Parathyroid adenoma (tissue), 2 donors: ENCODE data around the gene ZNF189.

Experiments
- H2AFZ ChIP-seq: fragments of 300-600 bp; sonication (generic); one replicate; pipeline ENCODE4 v1.7.0; 2017; ENCODE audit warnings: antibody characterized with exemption, mild to moderate bottlenecking
- H3K27ac ChIP-seq: fragments of 300-600 bp; sonication (generic); one replicate; pipeline ENCODE4 v1.7.0; 2017
- H3K27me3 ChIP-seq: fragments of 300-600 bp; sonication (generic); one replicate; pipeline ENCODE4 v1.7.0; 2017; ENCODE audit warnings: low read length; ENCODE audit not compliant: control insufficient read depth, insufficient read depth
- H3K36me3 ChIP-seq: fragments of 300-600 bp; sonication (generic); one replicate; pipeline ENCODE4 v1.7.0; 2017; ENCODE audit warnings: low read length; ENCODE audit not compliant: control insufficient read depth, insufficient read depth
- H3K4me1 ChIP-seq: fragments of 300-600 bp; sonication (generic); one replicate; pipeline ENCODE4 v1.7.0; 2017; ENCODE audit warnings: control low read depth
- H3K4me2 ChIP-seq: fragments of 300-600 bp; sonication (generic); one replicate; pipeline ENCODE4 v1.7.0; 2017; ENCODE audit warnings: low read length
- H3K4me3 ChIP-seq: fragments of 300-600 bp; sonication (generic); one replicate; pipeline ENCODE4 v1.7.0; 2017; ENCODE audit warnings: low read depth, low read length
- H3K79me2 ChIP-seq: fragments of 300-600 bp; sonication (generic); one replicate; pipeline ENCODE4 v1.7.0; 2017; ENCODE audit warnings: control low read depth
- H3K9ac ChIP-seq: fragments of 300-600 bp; sonication (generic); one replicate; pipeline ENCODE4 v1.7.0; 2017; ENCODE audit warnings: mild to moderate bottlenecking
- H3K9me3 ChIP-seq: fragments of 300-600 bp; sonication (generic); one replicate; pipeline ENCODE4 v1.7.0; 2017; ENCODE audit warnings: low read length; ENCODE audit not compliant: control insufficient read depth
- CTCF ChIP-seq: fragments of 300-600 bp; sonication (generic); IDR thresholded peaks from one replicate; pipeline ENCODE4 v1.7.0; 2017; ENCODE audit warnings: antibody characterized with exemption, mild to moderate bottlenecking
- donor health status: primary hyperparathyroidism.

ZNF189 gene

GRCh38 chr9:101443364-101443771 lies 44.7 kb downstream of the ZNF189 start:
- no peaks in the 10 kb centered on the region for H3K79me2 ChIP-seq
- TF ChIP-seq CTCF: no peak
- H3K36me3 ChIP-seq: no peaks in the 10 kb centered on the region
- H3K9me3 ChIP-seq: no peaks in the 10 kb centered on the region
- no peaks in the 10 kb centered on the region for H3K4me1 ChIP-seq
- no peak overlapping the region for H3K27ac ChIP-seq
- no peak overlapping the region for H3K4me3 ChIP-seq
- no peaks in the 10 kb centered on the region for H3K27me3 ChIP-seq
- H3K4me2 ChIP-seq: no peak overlapping the region
- no peak overlapping the region for H2AFZ ChIP-seq
- no peak overlapping the region for H3K9ac ChIP-seq

GRCh38 chr9:101445353-101446029 lies 46.8 kb downstream of the ZNF189 start:
- Histone ChIP-seq H3K9me3 (no peaks in the 10 kb centered on the region), H3K9ac (no peak overlapping the region), H3K4me3 (no peak overlapping the region), H3K4me2 (no peak overlapping the region), H3K36me3 (no peaks in the 10 kb centered on the region), H3K27me3 (no peaks in the 10 kb centered on the region), H3K27ac (no peak overlapping the region), H2AFZ (no peak overlapping the region), H3K4me1 (no peaks in the 10 kb centered on the region), H3K79me2 (no peaks in the 10 kb centered on the region)
- TF ChIP-seq CTCF: no peak

GRCh38 chr9:101446732-101447131 lies 48.1 kb downstream of the ZNF189 start:
- no peak for TF ChIP-seq CTCF
- H3K36me3 ChIP-seq: no peaks in the 10 kb centered on the region
- no peaks in the 10 kb centered on the region for H3K9me3 ChIP-seq
- no peak overlapping the region for H3K4me3 ChIP-seq
- H3K4me1 ChIP-seq: no peaks in the 10 kb centered on the region
- H3K4me2 ChIP-seq: no peak overlapping the region
- no peaks in the 10 kb centered on the region for H3K27me3 ChIP-seq
- no peak overlapping the region for H2AFZ ChIP-seq
- H3K27ac ChIP-seq: no peak overlapping the region
- H3K9ac ChIP-seq: no peak overlapping the region
- no peaks in the 10 kb centered on the region for H3K79me2 ChIP-seq

- Histone ChIP-seq H3K4me3 (peak overlapping the region; percentile 71), H3K9me3 (no peaks in the 10 kb centered on the region), H3K4me2 (peak overlapping the region; percentile 84), H3K36me3 (no peaks in the 10 kb centered on the region), H3K79me2 (no peaks in the 10 kb centered on the region), H3K27ac (no peak overlapping the region), H3K27me3 (no peaks in the 10 kb centered on the region), H2AFZ (no peak overlapping the region), H3K9ac (no peak overlapping the region), H3K4me1 (no peaks in the 10 kb centered on the region)
- TF ChIP-seq CTCF: no peak
These were observed 50.0 kb downstream of the ZNF189 start for GRCh38 chr9:101448680-101449070.

GRCh38 chr9:101449071-101449721 lies 50.5 kb downstream of the ZNF189 start:
- Histone ChIP-seq H3K4me3 (peak overlapping the region; percentile 71), H3K27me3 (no peaks in the 10 kb centered on the region), H3K36me3 (no peaks in the 10 kb centered on the region), H3K9ac (no peak overlapping the region), H3K4me1 (no peaks in the 10 kb centered on the region), H3K79me2 (no peaks in the 10 kb centered on the region), H3K4me2 (peak overlapping the region; percentile 84), H2AFZ (peak overlapping the region; percentile 78), H3K9me3 (no peaks in the 10 kb centered on the region), H3K27ac (peak overlapping the region; percentile 41)
- peak; percentile 48 for TF ChIP-seq CTCF
